ENCODE data around the gene CCDC69. TPM values are rescaled to one million over a fixed set of nuclear protein-coding genes. Genes with fewer than 3 reads are reported as not detected.

The CCDC69 gene
- total RNA-seq, 1 experiment from 2014 or later = 241 TPM

- Histone ChIP-seq H2AFZ (ENCODE audit: low read length) (no peak overlapping the region), H3K4me3 (ENCODE audit: low read length) (no peak overlapping the region)
Measured at GRCh38 chr5:151189151-151189550, 34.7 kb downstream of the CCDC69 start.

GRCh38 chr5:151186538-151186937 lies 37.4 kb downstream of the CCDC69 start:
- DNase-seq = no peak
- H3K27ac ChIP-seq (ENCODE audit: low read length) = peak overlapping the region; percentile 26; the same call in 1 of the 2 replicates
- no peaks in the 10 kb centered on the region for H3K27me3 ChIP-seq (ENCODE audit: low read length)
- peaks cover 17% of the 10 kb centered on the region for H3K9me3 ChIP-seq (ENCODE audit: low read length)
- no peak overlapping the region for H3K4me3 ChIP-seq (ENCODE audit: low read length)
- H3K79me2 ChIP-seq (ENCODE audit: low read length) = peaks cover 33% of the 10 kb centered on the region
- no peaks in the 10 kb centered on the region for H4K20me1 ChIP-seq (ENCODE audit: insufficient read depth, low read depth, low read length)
- no peak overlapping the region for H3K4me2 ChIP-seq (ENCODE audit: low read depth, low read length, poor library complexity, severe bottlenecking)
- H3K36me3 ChIP-seq (ENCODE audit: insufficient read depth, low read length) = peaks cover 76% of the 10 kb centered on the region
- H2AFZ ChIP-seq (ENCODE audit: low read length) = no peak overlapping the region
- H3K9ac ChIP-seq (ENCODE audit: low read length) = no peak overlapping the region
- H3K9me2 ChIP-seq (replicated peaks; ENCODE audit: insufficient read depth, low read length) = no peaks in the 10 kb centered on the region
- H3K4me1 ChIP-seq (ENCODE audit: low read length) = peaks cover 37% of the 10 kb centered on the region

More at GRCh38 chr5:151189151-151189550, 34.7 kb downstream of the CCDC69 start:
- peaks cover 26% of the 10 kb centered on the region for H3K9me3 ChIP-seq (ENCODE audit: low read length)
- H3K79me2 ChIP-seq (ENCODE audit: low read length) = peaks cover 49% of the 10 kb centered on the region
- peaks cover 11% of the 10 kb centered on the region for H3K4me1 ChIP-seq (ENCODE audit: low read length)
- H3K27ac ChIP-seq (ENCODE audit: low read length) = peak overlapping the region; percentile 18; the same call in 1 of the 2 replicates
- no peak for DNase-seq
- H3K9ac ChIP-seq (ENCODE audit: low read length) = no peak overlapping the region
- H3K4me2 ChIP-seq (ENCODE audit: low read depth, low read length, poor library complexity, severe bottlenecking) = no peak overlapping the region
- H3K27me3 ChIP-seq (ENCODE audit: low read length) = no peaks in the 10 kb centered on the region
- no peaks in the 10 kb centered on the region for H3K9me2 ChIP-seq (replicated peaks; ENCODE audit: insufficient read depth, low read length)
- no peaks in the 10 kb centered on the region for H4K20me1 ChIP-seq (ENCODE audit: insufficient read depth, low read depth, low read length)
- H3K36me3 ChIP-seq (ENCODE audit: insufficient read depth, low read length) = peaks cover 86% of the 10 kb centered on the region

- DNase-seq = no peak
- H3K36me3 ChIP-seq (ENCODE audit: insufficient read depth, low read length) = peaks cover 71% of the 10 kb centered on the region
- H4K20me1 ChIP-seq (ENCODE audit: insufficient read depth, low read depth, low read length) = no peaks in the 10 kb centered on the region
- no peak overlapping the region for H2AFZ ChIP-seq (ENCODE audit: low read length)
- H3K27ac ChIP-seq (ENCODE audit: low read length) = no peak overlapping the region
- no peak overlapping the region for H3K4me2 ChIP-seq (ENCODE audit: low read depth, low read length, poor library complexity, severe bottlenecking)
- H3K79me2 ChIP-seq (ENCODE audit: low read length) = peaks cover 28% of the 10 kb centered on the region
- no peaks in the 10 kb centered on the region for H3K9me2 ChIP-seq (replicated peaks; ENCODE audit: insufficient read depth, low read length)
- H3K27me3 ChIP-seq (ENCODE audit: low read length) = no peaks in the 10 kb centered on the region
- H3K9me3 ChIP-seq (ENCODE audit: low read length) = peaks cover 12% of the 10 kb centered on the region
- no peak overlapping the region for H3K9ac ChIP-seq (ENCODE audit: low read length)
- no peak overlapping the region for H3K4me3 ChIP-seq (ENCODE audit: low read length)
- H3K4me1 ChIP-seq (ENCODE audit: low read length) = peaks cover 40% of the 10 kb centered on the region
Measured at GRCh38 chr5:151186052-151186451, 37.8 kb downstream of the CCDC69 start.

- Histone ChIP-seq H3K4me2 (ENCODE audit: low read depth, low read length, poor library complexity, severe bottlenecking) (no peak overlapping the region), H2AFZ (ENCODE audit: low read length) (no peak overlapping the region), H4K20me1 (ENCODE audit: insufficient read depth, low read depth, low read length) (no peaks in the 10 kb centered on the region), H3K36me3 (ENCODE audit: insufficient read depth, low read length) (peaks cover 65% of the 10 kb centered on the region), H3K9me2 (replicated peaks; ENCODE audit: insufficient read depth, low read length) (no peaks in the 10 kb centered on the region), H3K4me1 (ENCODE audit: low read length) (peaks cover 56% of the 10 kb centered on the region), H3K27ac (ENCODE audit: low read length) (peak overlapping the region; percentile 41), H3K79me2 (ENCODE audit: low read length) (peaks cover 17% of the 10 kb centered on the region), H3K4me3 (ENCODE audit: low read length) (no peak overlapping the region), H3K9me3 (ENCODE audit: low read length) (peaks cover 2% of the 10 kb centered on the region; the same call in 1 of the 2 replicates), H3K27me3 (ENCODE audit: low read length) (no peaks in the 10 kb centered on the region), H3K9ac (ENCODE audit: low read length) (no peak overlapping the region)
- peak; percentile 40 for DNase-seq
Measured at GRCh38 chr5:151184316-151185042, 39.4 kb downstream of the CCDC69 start.

- no peaks in the 10 kb centered on the region for H3K27me3 ChIP-seq (ENCODE audit: low read length)
Measured at GRCh38 chr5:151183456-151184245, 40.2 kb downstream of the CCDC69 start.

GRCh38 chr5:151182976-151183375 lies 40.9 kb downstream of the CCDC69 start:
- Histone ChIP-seq H3K9me3 (ENCODE audit: low read length) (no peaks in the 10 kb centered on the region), H3K27me3 (ENCODE audit: low read length) (no peaks in the 10 kb centered on the region), H3K79me2 (ENCODE audit: low read length) (peaks cover 8% of the 10 kb centered on the region), H3K4me3 (ENCODE audit: low read length) (no peak overlapping the region), H3K27ac (ENCODE audit: low read length) (peak overlapping the region; percentile 86), H2AFZ (ENCODE audit: low read length) (no peak overlapping the region), H3K9me2 (replicated peaks; ENCODE audit: insufficient read depth, low read length) (no peaks in the 10 kb centered on the region), H3K9ac (ENCODE audit: low read length) (peak overlapping the region; percentile 42; the same call in 1 of the 2 replicates), H3K4me2 (ENCODE audit: low read depth, low read length, poor library complexity, severe bottlenecking) (no peak overlapping the region), H4K20me1 (ENCODE audit: insufficient read depth, low read depth, low read length) (no peaks in the 10 kb centered on the region), H3K4me1 (ENCODE audit: low read length) (peaks cover 71% of the 10 kb centered on the region), H3K36me3 (ENCODE audit: insufficient read depth, low read length) (peaks cover 67% of the 10 kb centered on the region)
- no peak for DNase-seq

More at GRCh38 chr5:151183456-151184245, 40.2 kb downstream of the CCDC69 start:
- H3K9me3 ChIP-seq (ENCODE audit: low read length) = no peaks in the 10 kb centered on the region
- H3K27ac ChIP-seq (ENCODE audit: low read length) = peak overlapping the region; percentile 46
- H3K4me1 ChIP-seq (ENCODE audit: low read length) = peaks cover 64% of the 10 kb centered on the region
- H2AFZ ChIP-seq (ENCODE audit: low read length) = no peak overlapping the region
- no peak overlapping the region for H3K4me2 ChIP-seq (ENCODE audit: low read depth, low read length, poor library complexity, severe bottlenecking)
- H3K36me3 ChIP-seq (ENCODE audit: insufficient read depth, low read length) = peaks cover 63% of the 10 kb centered on the region
- no peaks in the 10 kb centered on the region for H3K9me2 ChIP-seq (replicated peaks; ENCODE audit: insufficient read depth, low read length)
- H3K4me3 ChIP-seq (ENCODE audit: low read length) = no peak overlapping the region
- peaks cover 11% of the 10 kb centered on the region for H3K79me2 ChIP-seq (ENCODE audit: low read length)
- no peak overlapping the region for H3K9ac ChIP-seq (ENCODE audit: low read length)
- peak; percentile 39 for DNase-seq
- no peaks in the 10 kb centered on the region for H4K20me1 ChIP-seq (ENCODE audit: insufficient read depth, low read depth, low read length)

- Histone ChIP-seq H3K36me3 (ENCODE audit: insufficient read depth, low read length) (peaks cover 67% of the 10 kb centered on the region), H3K27ac (ENCODE audit: low read length) (peak overlapping the region; percentile 86), H3K4me3 (ENCODE audit: low read length) (no peak overlapping the region), H3K4me2 (ENCODE audit: low read depth, low read length, poor library complexity, severe bottlenecking) (no peak overlapping the region), H3K79me2 (ENCODE audit: low read length) (peaks cover 4% of the 10 kb centered on the region; the same call in 1 of the 2 replicates), H2AFZ (ENCODE audit: low read length) (no peak overlapping the region), H3K9me3 (ENCODE audit: low read length) (no peaks in the 10 kb centered on the region), H3K27me3 (ENCODE audit: low read length) (no peaks in the 10 kb centered on the region), H3K9ac (ENCODE audit: low read length) (peak overlapping the region; percentile 42), H3K9me2 (replicated peaks; ENCODE audit: insufficient read depth, low read length) (no peaks in the 10 kb centered on the region), H3K4me1 (ENCODE audit: low read length) (peaks cover 75% of the 10 kb centered on the region), H4K20me1 (ENCODE audit: insufficient read depth, low read depth, low read length) (no peaks in the 10 kb centered on the region)
- DNase-seq = no peak
Measured at GRCh38 chr5:151182524-151182900, 41.4 kb downstream of the CCDC69 start.

Measured in Karpas-422 (cell line).